Choroid plexus epithelial cell (primary cell): ENCODE data around the gene HOXD13.
A peak's percentile ranks its signal among the peaks of the same experiment; 100 is the strongest.

ENCODE experiments used
- DNase-seq: peaks from one replicate; pipeline ENCODE4 v3.0.0-alpha.2; 2010; ENCODE audit warnings: low read depth
- H3K4me3 ChIP-seq: 2 replicates; pipeline ENCODE4 v1.5.1; 2011; ENCODE audit warnings: low read depth, mild to moderate bottlenecking, control low read depth, low read length, moderate library complexity
- TF ChIP-seq, protein P1 (sequence below): conservative IDR thresholded peaks from 2 replicates; pipeline ENCODE4 v1.5.1; 2011; ENCODE audit warnings: low read depth, mild to moderate bottlenecking, control low read depth, inconsistent platforms, low read length, moderate library complexity

Gene HOXD13

DNA sequence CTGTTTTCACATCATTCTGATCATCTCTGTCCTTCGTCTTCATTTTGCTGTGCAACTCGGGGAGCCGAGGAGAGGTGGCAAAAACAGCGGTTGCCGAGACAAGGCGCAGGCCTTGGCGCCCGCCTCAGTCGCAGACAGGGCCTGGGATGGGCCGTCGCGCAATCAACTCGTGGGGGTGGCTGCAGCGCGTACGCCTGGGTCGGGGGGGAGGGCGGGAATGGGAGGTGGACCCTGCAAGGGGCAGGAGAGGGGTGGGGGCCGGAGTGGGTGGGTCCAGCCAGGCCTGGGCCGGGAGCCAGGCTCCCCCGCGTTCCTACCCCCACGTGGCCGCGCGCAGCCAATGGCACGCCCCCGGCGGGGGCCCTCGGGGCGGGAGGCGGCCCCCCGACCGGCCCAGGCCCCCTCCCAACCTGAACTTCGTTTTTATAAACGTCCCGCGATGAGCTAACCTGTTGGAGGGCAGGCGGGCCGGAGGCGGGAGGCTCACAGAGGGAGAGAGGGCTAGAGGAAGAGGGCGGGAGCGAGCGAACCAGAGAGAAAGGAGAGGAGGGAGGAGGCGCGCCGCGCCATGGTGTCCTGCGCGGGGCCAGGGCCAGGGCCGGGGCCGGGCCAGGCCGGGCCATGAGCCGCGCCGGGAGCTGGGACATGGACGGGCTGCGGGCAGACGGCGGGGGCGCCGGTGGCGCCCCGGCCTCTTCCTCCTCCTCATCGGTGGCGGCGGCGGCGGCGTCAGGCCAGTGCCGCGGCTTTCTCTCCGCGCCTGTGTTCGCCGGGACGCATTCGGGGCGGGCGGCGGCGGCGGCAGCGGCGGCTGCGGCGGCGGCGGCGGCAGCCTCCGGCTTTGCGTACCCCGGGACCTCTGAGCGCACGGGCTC is at the start of gene HOXD13:
Gene HOXD13, plus strand, starts transcription at position 452 of the 875 bp plus-strand sequence. Its CDS starts 170 bp downstream, at position 622.
- no peak for DNase-seq
- H3K4me3 ChIP-seq: no peak within 1 kb of the TSS
- TF ChIP-seq, protein P1, sequence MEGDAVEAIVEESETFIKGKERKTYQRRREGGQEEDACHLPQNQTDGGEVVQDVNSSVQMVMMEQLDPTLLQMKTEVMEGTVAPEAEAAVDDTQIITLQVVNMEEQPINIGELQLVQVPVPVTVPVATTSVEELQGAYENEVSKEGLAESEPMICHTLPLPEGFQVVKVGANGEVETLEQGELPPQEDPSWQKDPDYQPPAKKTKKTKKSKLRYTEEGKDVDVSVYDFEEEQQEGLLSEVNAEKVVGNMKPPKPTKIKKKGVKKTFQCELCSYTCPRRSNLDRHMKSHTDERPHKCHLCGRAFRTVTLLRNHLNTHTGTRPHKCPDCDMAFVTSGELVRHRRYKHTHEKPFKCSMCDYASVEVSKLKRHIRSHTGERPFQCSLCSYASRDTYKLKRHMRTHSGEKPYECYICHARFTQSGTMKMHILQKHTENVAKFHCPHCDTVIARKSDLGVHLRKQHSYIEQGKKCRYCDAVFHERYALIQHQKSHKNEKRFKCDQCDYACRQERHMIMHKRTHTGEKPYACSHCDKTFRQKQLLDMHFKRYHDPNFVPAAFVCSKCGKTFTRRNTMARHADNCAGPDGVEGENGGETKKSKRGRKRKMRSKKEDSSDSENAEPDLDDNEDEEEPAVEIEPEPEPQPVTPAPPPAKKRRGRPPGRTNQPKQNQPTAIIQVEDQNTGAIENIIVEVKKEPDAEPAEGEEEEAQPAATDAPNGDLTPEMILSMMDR: no peak

DNA sequence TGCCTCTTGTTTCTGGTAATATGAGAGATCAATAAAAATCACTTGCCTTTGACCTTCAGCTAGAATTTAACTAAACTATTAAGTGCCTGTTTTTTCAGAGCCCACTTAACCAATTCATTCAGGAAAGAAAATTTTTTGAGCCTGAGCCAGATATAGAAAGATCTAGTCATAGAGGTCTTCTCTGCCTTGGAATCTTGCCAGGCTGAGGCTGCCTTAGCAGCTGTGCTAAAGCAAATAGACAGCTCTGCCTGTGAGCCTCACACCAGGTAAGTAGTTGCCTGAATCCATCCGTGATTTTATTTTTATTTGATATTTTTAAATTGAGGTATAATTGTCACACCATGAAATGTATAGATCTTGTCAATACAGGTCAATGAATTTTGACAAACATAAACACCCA is 36.1 kb upstream of the HOXD13 start:
- peak; percentile 6 for DNase-seq
- H3K4me3 ChIP-seq: no peak overlapping the region
- TF ChIP-seq, protein P1: no peak

GRCh38 chr2:176063958-176064357 is 28.6 kb upstream of the HOXD13 start:
- TF ChIP-seq, protein P1: no peak
- no peak for DNase-seq
- H3K4me3 ChIP-seq: no peak overlapping the region

GRCh38 chr2:176066645-176067588 is 25.6 kb upstream of the HOXD13 start:
- TF ChIP-seq, protein P1: no peak
- no peak for DNase-seq
- peak overlapping the region; percentile 8 for H3K4me3 ChIP-seq

DNA sequence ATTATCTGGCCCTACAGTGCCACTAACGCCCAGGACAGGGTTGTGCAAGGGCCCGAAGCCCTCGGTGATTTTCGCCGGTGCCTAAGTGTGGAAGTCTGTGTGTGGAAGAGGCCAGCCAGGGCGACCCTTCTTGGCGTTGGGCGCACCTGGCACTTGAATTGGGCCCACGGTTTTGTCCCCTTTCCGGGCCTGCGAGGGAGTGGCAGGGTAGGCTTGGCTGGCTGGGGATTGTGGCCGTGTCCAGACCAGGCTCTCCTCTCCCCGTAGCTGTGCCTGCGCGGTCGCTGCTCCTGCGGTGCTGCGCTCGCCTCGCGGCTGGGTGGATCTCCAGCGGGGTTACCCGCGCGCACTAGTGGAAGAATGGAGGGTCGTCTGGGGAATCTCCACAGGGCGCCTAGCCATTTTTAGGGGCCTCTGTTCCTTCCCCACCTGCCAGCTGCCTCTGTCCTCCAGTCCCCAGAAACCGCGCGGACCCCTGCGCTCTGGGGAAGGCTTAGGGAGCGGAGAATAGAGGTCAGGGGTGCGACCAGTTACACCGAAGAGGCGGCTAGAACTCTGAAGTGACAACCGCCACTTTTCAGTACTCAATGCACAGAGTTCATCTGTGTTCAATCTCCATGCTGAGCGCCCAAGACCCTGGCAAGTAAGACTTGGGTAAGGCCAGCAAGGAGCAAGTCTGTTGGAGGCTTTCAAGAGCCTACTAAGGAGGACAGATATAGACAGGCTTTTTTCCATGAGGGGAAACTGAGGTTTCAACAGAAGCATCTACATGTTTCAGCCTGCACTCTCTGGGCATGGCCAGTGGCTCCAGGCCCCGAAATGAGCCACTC is 24.7 kb upstream of the HOXD13 start:
- TF ChIP-seq, protein P1: no peak
- H3K4me3 ChIP-seq: no peak overlapping the region
- DNase-seq: no peak

DNA sequence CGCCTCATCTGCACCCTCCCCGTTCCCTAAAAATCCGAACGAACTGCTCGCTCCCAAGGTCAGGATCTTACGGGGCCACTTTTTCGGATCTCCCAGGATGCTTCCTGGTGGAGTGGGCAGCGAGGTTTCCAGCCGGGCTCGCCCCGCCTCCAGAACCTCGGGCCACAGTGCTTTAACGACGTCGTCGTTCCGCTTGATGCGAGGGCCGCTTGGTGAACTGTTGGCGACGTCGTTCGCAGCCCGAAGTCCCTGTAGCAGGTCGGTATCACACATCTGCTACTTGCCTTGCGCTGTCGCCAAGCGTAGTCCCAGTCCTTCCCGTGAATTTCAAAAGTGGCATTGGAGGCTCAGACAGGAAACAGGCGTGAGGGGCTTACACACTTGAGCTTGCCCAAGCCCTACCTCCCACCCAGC is 24.1 kb upstream of the HOXD13 start:
- TF ChIP-seq, protein P1: no peak
- DNase-seq: no peak
- no peak overlapping the region for H3K4me3 ChIP-seq
